ENCODE results near the gene GNL1.
"Not testable (repeated sequence)": the region's sequence is repeated elsewhere in the genome, so short reads cannot be mapped to it uniquely, and the experiment has no call there.

GRCh38 chr6:30517767-30518504 lies 38.4 kb downstream of the GNL1 start:
- TF ChIP-seq CTCF (IDR thresholded peaks at IDR 0.05; ENCODE audit: insufficient read depth, low read length); POLR2AphosphoS5 (IDR thresholded peaks at IDR 0.05; ENCODE audit: low read depth); GABPA (IDR thresholded peaks at IDR 0.05; ENCODE audit: low read depth); REST (IDR thresholded peaks at IDR 0.05; ENCODE audit: insufficient replicate concordance, low read depth); SPI1 (IDR thresholded peaks at IDR 0.05; ENCODE audit: borderline replicate concordance, low read depth): not testable (repeated sequence)
